ENCODE measurements around the gene SEPHS1. TPM values are rescaled to one million over a fixed set of nuclear protein-coding genes. Genes with fewer than 3 reads are reported as not detected.

SEPHS1 gene
- total RNA-seq, 1 experiment from 2014 or later, result 111 TPM

GRCh38 chr10:13376297-13376696, 28.2 kb upstream of the SEPHS1 start:
- intact Hi-C loops (cut with micrococcal nuclease; ENCODE audit: unreplicated experiment), result no loop called here
- DNase-seq (ENCODE audit: low spot score), result no peak
- peaks cover 21% of the 10 kb centered on the region for H3K27me3 ChIP-seq (replicated peaks; ENCODE audit: insufficient read depth, low read depth, low read length, poor library complexity)
- H3K4me1 ChIP-seq (ENCODE audit: insufficient read depth, low read length, poor library complexity, severe bottlenecking), result no peaks in the 10 kb centered on the region
- CTCF ChIA-PET, result interaction anchor here (0.7 kb wide), 1 partner anchor 35 kb away, joined by 7 read pairs; no protein-coding TSS in a partner anchor
- H3K36me3 ChIP-seq (ENCODE audit: insufficient read depth, low read length, poor library complexity, severe bottlenecking), result no peaks in the 10 kb centered on the region
- no TSS peak for BruUV-seq (replicated peaks)
- POLR2A ChIA-PET (ENCODE audit: low non-redundant PET), result no interaction called here
- no peak overlapping the region for H3K4me3 ChIP-seq (ENCODE audit: low read depth, low read length, poor library complexity, severe bottlenecking)
- TF ChIP-seq EZH2 (IDR thresholded peaks at IDR 0.05; ENCODE audit: borderline replicate concordance, low read depth, low read length, poor library complexity, severe bottlenecking), result no peak
- TF ChIP-seq, protein P1, sequence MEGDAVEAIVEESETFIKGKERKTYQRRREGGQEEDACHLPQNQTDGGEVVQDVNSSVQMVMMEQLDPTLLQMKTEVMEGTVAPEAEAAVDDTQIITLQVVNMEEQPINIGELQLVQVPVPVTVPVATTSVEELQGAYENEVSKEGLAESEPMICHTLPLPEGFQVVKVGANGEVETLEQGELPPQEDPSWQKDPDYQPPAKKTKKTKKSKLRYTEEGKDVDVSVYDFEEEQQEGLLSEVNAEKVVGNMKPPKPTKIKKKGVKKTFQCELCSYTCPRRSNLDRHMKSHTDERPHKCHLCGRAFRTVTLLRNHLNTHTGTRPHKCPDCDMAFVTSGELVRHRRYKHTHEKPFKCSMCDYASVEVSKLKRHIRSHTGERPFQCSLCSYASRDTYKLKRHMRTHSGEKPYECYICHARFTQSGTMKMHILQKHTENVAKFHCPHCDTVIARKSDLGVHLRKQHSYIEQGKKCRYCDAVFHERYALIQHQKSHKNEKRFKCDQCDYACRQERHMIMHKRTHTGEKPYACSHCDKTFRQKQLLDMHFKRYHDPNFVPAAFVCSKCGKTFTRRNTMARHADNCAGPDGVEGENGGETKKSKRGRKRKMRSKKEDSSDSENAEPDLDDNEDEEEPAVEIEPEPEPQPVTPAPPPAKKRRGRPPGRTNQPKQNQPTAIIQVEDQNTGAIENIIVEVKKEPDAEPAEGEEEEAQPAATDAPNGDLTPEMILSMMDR (conservative IDR thresholded peaks at IDR 0.05; ENCODE audit: low read depth, low read length), result no peak
- no peaks in the 10 kb centered on the region for H3K9me3 ChIP-seq (ENCODE audit: low read depth, low read length, poor library complexity, severe bottlenecking)
- no peak overlapping the region for H3K27ac ChIP-seq (ENCODE audit: low read depth, low read length, poor library complexity, severe bottlenecking)

- POLR2A ChIA-PET (ENCODE audit: low non-redundant PET), result no interaction called here
These were observed 27.7 kb upstream of the SEPHS1 start for GRCh38 chr10:13375791-13376190.

DNA sequence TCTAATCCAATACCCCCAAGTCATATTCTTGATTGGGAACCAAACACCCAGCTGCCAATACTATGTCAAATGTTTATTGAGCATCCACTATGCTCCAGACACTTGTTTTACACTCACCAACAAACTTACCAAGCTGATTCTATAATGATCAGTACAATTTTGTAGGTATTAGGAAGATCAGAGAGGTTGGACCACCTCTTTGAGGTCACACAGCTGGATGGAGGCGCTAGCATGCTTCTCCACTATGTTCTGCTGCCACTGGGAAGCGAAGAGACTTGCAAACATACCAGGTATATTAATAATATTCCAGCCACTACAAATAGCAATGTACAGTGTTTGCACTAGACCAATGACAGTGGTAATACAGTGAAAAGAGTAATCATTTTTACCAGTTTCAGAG, 25.6 kb upstream of the SEPHS1 start:
- Histone ChIP-seq H3K9me3 (ENCODE audit: low read depth, low read length, poor library complexity, severe bottlenecking) (no peaks in the 10 kb centered on the region), H3K4me1 (ENCODE audit: insufficient read depth, low read length, poor library complexity, severe bottlenecking) (no peaks in the 10 kb centered on the region), H3K36me3 (ENCODE audit: insufficient read depth, low read length, poor library complexity, severe bottlenecking) (no peaks in the 10 kb centered on the region), H3K27me3 (replicated peaks; ENCODE audit: insufficient read depth, low read depth, low read length, poor library complexity) (peaks cover 11% of the 10 kb centered on the region), H3K4me3 (ENCODE audit: low read depth, low read length, poor library complexity, severe bottlenecking) (no peak overlapping the region), H3K27ac (ENCODE audit: low read depth, low read length, poor library complexity, severe bottlenecking) (no peak overlapping the region)
- no peak for DNase-seq (ENCODE audit: low spot score)
- POLR2A ChIA-PET (ENCODE audit: low non-redundant PET), result no interaction called here
- intact Hi-C loops (cut with micrococcal nuclease; ENCODE audit: unreplicated experiment), result loop anchor here (5.0 kb wide), 1 partner anchor 404 kb away; no protein-coding TSS in a partner anchor
- CTCF ChIA-PET, result interaction anchor here (2.6 kb wide), 1 partner anchor 67 kb away, joined by 25 read pairs; no protein-coding TSS in a partner anchor
- no TSS peak for BruUV-seq (replicated peaks)
- TF ChIP-seq, protein P1 (conservative IDR thresholded peaks at IDR 0.05; ENCODE audit: low read depth, low read length), result no peak
- no peak for TF ChIP-seq EZH2 (IDR thresholded peaks at IDR 0.05; ENCODE audit: borderline replicate concordance, low read depth, low read length, poor library complexity, severe bottlenecking)

More at GRCh38 chr10:13375791-13376190, 27.7 kb upstream of the SEPHS1 start:
- Histone ChIP-seq H3K27ac (ENCODE audit: low read depth, low read length, poor library complexity, severe bottlenecking) (no peak overlapping the region), H3K36me3 (ENCODE audit: insufficient read depth, low read length, poor library complexity, severe bottlenecking) (no peaks in the 10 kb centered on the region), H3K27me3 (replicated peaks; ENCODE audit: insufficient read depth, low read depth, low read length, poor library complexity) (peaks cover 17% of the 10 kb centered on the region), H3K9me3 (ENCODE audit: low read depth, low read length, poor library complexity, severe bottlenecking) (no peaks in the 10 kb centered on the region), H3K4me1 (ENCODE audit: insufficient read depth, low read length, poor library complexity, severe bottlenecking) (no peaks in the 10 kb centered on the region), H3K4me3 (ENCODE audit: low read depth, low read length, poor library complexity, severe bottlenecking) (no peak overlapping the region)
- CTCF ChIA-PET, result no interaction called here
- no TSS peak for BruUV-seq (replicated peaks)
- no peak for DNase-seq (ENCODE audit: low spot score)
- intact Hi-C loops (cut with micrococcal nuclease; ENCODE audit: unreplicated experiment), result no loop called here
- TF ChIP-seq EZH2 (IDR thresholded peaks at IDR 0.05; ENCODE audit: borderline replicate concordance, low read depth, low read length, poor library complexity, severe bottlenecking), result no peak
- TF ChIP-seq, protein P1 (conservative IDR thresholded peaks at IDR 0.05; ENCODE audit: low read depth, low read length), result no peak
